Iris pigment epithelial cell (primary cell): ENCODE data around the gene PNPO.
"Not testable (repeated sequence)": the region's sequence is repeated elsewhere in the genome, so short reads cannot be mapped to it uniquely, and the experiment has no call there.

Experiments used
- DNase-seq: peaks from one replicate; pipeline ENCODE4 v3.0.0-alpha.2; 2011; ENCODE audit warnings: low read depth

Gene PNPO

GRCh38 chr17:47918006-47918405, 23.4 kb upstream of the PNPO start:
- DNase-seq, result peak; percentile 57

GRCh38 chr17:47918991-47919390, 22.4 kb upstream of the PNPO start:
- no peak for DNase-seq

GRCh38 chr17:47919889-47920288, 21.5 kb upstream of the PNPO start:
- not testable (repeated sequence) for DNase-seq

GRCh38 chr17:47924785-47925677, 16.3 kb upstream of the PNPO start:
- no peak for DNase-seq

GRCh38 chr17:47925678-47925988, 15.7 kb upstream of the PNPO start:
- DNase-seq, result no peak

GRCh38 chr17:47927821-47928400, 13.5 kb upstream of the PNPO start:
- no peak for DNase-seq

- DNase-seq, result no peak
These were observed 13.0 kb upstream of the PNPO start for GRCh38 chr17:47928415-47928814.

- DNase-seq, result no peak
These were observed 12.0 kb upstream of the PNPO start for GRCh38 chr17:47929218-47930000.

GRCh38 chr17:47931848-47932247, 9.5 kb upstream of the PNPO start:
- DNase-seq, result no peak

GRCh38 chr17:47934856-47935255, 6.5 kb upstream of the PNPO start:
- DNase-seq, result no peak

GRCh38 chr17:47935468-47935867, 5.9 kb upstream of the PNPO start:
- not testable (repeated sequence) for DNase-seq

- DNase-seq, result peak; percentile 87
These were observed 5.4 kb upstream of the PNPO start for GRCh38 chr17:47935961-47936360.

- DNase-seq, result no peak
These were observed 3.4 kb upstream of the PNPO start for GRCh38 chr17:47937941-47938340.

- DNase-seq, result no peak
These were observed 732 bp downstream of the PNPO start for GRCh38 chr17:47942096-47942510.

GRCh38 chr17:47942568-47942967, 1.2 kb downstream of the PNPO start:
- DNase-seq, result no peak

GRCh38 chr17:47945080-47945479, 3.7 kb downstream of the PNPO start:
- DNase-seq, result no peak

GRCh38 chr17:47945529-47946508, 4.4 kb downstream of the PNPO start:
- DNase-seq, result no peak

- DNase-seq, result no peak
These were observed 5.1 kb downstream of the PNPO start for GRCh38 chr17:47946516-47946915.

- DNase-seq, result peak; percentile 87
These were observed 5.6 kb downstream of the PNPO start for GRCh38 chr17:47946929-47947397.

- no peak for DNase-seq
These were observed 7.4 kb downstream of the PNPO start for GRCh38 chr17:47948706-47949196.

- DNase-seq, result peak; percentile 79
These were observed 7.9 kb downstream of the PNPO start for GRCh38 chr17:47949197-47949759.
